OCI-M2 (cell line): Measurements from ENCODE around the gene ONECUT3.
A peak's percentile ranks its signal among the peaks of the same experiment; 100 is the strongest.
"Not testable (repeated sequence)": the region's sequence is repeated elsewhere in the genome, so short reads cannot be mapped to it uniquely, and the experiment has no call there.

Experiments
- DNase-seq: peaks from one replicate; lab custom pipeline; 2025; ENCODE audit not compliant: unreplicated experiment; lab: John Stamatoyannopoulos, UW

Gene ONECUT3

DNA sequence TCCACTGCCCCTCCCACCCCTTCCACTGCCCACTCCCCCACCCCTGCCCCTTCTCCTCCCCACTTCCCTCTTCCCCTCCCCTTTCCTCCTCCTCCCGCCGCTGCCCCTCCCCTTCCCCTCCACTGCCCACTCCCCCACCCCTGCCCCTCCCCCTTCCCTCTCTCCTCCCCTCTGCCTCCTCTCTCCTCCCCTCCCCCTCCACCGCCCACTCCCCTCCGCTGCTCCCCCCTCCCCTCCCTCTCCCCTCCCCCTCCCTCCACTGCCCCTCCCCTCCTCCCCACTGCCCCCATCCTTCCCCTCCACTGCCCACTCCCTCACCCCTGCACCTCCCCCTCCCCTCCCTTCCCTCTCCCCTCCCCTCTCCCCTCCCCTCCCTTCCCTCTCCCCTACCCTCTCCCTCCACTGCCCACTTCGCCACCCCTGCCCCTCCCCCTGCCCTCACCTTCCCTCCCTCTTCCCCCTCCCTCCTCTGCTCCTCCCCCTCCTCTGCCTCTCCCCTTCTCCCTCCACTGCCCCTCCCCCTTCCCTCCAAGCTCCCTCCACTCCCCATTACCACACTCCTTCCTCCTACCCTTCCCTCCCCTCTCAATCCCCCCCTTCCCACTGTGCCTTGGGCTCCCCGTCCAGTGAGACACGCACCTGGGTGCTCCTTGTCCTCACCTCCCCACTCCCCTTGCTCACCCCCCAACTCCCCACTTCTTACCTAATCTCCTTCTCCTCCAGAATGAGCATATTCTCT is 36.9 kb downstream of the ONECUT3 start:
- no peak for DNase-seq

DNA sequence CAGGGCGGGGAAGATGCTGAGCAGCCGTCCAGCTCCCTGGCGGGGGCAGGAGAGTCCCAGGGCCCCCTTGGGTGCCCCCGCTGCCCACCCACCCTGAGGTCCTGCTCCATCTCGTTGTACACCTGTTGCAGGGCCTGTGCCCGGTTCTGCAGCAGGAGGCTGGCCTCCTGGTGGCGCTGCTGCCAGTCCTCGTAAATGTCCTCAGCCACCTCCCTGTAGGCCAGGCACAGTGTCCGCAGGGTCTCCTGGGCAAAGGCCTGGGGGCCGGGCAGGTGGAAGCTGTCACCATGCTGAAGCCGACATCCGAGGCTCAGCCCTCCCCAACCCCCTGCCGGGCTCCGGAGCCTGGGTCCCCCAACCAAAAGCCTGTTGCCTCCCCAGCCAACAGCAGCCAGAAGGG is 38.6 kb downstream of the ONECUT3 start:
- DNase-seq: no peak

DNA sequence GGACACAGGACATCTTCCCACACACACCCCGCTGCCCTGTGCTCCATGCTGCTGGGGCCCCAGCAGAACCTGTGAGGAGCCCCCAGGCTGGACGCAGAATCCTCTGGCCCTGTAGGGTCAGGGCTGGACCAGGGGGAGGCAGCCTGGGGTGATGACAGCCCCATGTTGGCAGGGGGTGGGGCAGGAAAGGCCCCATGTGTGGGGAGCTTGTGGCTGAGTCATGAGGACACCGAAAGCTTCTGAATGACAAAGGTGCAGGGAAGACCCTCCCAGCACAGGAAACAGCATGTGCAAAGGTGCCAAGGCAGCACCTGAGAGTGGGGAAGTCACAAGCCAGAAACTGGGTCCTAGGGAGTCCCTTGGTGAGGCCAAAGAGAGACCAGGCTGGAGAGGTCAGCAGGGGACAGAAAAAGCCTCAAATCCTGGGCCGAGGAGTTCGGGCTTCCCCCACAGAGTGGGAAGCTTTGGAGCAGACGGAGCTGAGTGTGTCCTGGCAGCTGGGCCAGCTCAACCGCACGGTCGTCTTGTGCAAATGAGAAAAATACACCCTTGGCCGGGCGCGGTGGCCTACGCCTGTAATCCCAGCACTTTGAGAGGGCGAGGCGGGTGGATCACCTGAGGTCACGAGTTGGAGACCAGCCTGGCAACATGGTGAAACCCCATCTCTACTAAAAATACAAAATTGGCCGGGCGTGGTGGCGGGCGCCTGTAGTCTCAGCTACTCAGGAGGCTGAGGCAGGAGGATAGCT is 41.3 kb downstream of the ONECUT3 start:
- no peak for DNase-seq

DNA sequence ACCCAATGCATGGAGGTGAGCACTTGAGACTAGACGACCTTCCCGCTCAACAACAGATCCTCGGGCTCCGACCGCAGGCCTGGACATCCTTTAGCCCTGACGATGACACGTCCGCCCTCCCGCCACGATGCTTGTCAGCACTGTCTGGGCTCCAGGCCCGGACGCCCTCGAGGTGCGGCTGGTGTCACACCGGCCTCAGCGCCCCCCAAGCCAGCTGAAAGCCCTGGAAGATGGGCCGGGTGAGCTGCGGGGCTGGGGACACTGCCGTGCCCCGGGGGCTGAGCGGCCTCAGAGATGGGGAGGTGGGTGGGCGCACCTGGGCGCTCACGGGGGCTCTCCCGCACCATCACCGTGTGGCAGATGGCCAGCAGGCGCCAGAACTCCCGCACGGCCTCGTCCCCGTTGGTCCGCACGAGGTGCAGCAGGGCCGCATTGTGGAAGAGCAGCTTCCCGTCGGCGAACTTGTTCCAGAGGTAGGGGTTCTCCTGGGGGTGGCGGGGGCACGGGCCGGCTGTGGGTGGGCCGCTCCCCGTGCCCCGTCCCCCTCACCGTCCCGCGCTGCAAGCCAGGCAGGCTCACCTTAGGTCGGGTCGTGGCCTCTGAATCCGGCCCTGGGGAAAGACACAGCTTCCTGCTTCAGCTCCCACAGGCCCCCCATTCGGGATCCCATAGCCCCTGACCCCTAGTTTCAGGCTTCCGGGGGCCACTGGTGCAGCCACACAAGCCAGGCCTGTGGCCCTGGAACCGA is 43.3 kb downstream of the ONECUT3 start:
- DNase-seq: no peak

- not testable (repeated sequence) for DNase-seq
Observed at GRCh38 chr19:1797313-1797712, 44.0 kb downstream of the ONECUT3 start.

DNA sequence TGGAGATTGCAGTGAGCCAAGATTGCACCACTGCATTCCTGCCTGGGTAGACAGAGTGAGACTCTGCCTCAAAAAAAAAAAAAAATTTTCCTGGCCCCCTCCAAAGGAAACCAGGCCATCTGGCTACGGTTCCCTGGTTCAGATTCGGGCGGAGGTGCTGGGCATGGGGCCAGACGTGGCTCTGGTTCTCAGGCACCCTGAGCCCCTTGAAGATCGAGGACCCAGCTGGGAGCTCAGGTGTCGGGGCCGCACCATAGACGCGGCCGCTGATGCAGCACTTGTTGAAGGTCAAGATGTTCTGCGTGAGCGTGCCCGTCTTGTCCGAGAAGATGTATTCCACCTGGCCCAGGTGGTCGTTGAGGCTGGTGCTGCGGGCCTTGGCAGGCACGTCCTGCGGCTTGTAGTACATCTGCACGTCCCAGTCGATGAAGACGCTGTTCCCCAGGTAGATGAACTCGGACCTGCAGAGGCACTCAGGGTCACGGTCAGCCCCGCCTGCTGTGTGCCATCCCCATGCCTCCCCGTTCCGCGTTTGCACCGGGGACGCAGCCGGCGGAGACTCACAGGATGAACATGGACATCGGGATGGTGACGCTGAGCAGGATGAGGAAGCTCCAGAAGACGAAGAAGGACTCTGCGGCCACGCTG is 46.5 kb downstream of the ONECUT3 start:
- no peak for DNase-seq

GRCh38 chr19:1804858-1805257 is 51.6 kb downstream of the ONECUT3 start:
- no peak for DNase-seq

DNA sequence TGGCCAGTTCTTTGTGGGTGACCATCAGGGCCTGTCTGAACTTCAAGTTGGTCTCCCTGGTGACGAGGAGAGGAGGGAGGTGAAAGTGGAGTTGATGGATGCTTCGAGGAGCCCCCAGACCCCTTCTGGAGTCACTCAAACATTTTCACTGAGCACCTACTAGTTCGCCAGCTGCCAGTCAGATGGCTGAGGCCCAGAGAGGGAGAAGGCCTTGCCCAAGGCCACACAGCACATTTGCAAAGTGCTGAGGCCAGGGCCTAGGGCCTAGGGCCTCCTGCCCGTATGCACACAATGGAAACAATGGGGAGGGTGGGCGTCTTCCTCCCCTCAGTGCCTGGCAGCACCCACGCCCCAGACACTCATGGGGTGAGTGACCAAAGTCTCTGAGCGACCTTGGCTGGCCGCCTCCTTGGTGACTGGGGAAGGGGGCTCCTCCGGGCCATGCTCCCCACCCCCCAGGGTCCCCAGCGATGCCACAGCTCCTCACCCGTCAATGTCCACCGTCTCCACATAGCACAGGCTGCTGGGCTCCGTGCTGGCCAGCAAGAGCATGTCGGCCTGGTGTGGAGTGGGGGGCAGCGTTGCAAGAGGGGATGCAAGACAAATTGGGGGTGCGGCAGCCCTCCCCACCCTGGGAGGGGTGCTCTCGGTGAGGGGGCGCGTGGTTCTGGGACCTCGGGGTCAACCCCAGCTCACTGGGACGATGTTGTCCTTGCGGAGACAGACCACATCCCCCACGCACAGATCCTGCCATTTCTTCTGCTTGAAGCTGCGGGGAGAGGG is 52.3 kb downstream of the ONECUT3 start:
- no peak for DNase-seq

DNA sequence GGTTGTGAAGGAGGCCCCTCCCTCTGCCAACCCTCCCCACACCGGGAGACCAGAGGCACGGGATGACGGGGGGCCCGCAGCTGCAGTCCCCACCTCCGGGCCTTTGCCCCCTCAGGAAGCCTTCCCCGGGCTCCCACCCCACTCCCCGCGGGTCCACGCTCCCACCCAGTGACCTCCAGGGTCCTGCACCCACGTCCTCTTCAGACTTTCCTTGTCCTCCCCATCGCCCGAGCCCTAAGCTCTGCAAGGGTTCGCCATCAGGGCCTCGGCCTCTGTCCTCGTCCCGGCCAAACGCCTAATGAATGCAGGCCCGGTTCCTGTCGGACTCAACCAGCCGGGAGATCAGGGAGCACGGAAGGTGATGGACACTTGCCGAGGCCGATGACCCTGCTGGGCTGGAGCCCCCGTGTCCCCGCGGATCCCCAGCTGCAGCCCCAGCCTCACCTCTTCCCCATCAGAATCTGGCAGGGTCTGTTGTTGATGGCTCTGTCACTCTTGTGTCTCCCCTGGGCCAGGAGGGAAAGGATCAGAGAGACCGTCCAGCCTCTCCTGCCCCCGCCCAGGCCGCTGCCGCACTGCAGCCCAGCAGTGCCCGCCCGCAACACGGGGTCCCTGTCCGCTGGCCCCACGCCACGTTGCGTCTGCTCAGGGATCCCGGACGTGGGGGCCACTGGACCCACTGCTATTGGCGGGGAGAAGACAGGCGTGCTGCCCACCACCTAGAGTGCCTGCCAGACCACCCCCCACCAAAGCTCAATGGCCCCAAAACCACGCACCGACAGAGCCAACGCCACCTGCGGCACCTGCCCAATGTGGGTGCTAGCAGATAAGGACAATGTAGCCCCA is 53.1 kb downstream of the ONECUT3 start:
- DNase-seq: no peak

- no peak for DNase-seq
Observed at GRCh38 chr19:1807030-1807694, 53.9 kb downstream of the ONECUT3 start.

DNA sequence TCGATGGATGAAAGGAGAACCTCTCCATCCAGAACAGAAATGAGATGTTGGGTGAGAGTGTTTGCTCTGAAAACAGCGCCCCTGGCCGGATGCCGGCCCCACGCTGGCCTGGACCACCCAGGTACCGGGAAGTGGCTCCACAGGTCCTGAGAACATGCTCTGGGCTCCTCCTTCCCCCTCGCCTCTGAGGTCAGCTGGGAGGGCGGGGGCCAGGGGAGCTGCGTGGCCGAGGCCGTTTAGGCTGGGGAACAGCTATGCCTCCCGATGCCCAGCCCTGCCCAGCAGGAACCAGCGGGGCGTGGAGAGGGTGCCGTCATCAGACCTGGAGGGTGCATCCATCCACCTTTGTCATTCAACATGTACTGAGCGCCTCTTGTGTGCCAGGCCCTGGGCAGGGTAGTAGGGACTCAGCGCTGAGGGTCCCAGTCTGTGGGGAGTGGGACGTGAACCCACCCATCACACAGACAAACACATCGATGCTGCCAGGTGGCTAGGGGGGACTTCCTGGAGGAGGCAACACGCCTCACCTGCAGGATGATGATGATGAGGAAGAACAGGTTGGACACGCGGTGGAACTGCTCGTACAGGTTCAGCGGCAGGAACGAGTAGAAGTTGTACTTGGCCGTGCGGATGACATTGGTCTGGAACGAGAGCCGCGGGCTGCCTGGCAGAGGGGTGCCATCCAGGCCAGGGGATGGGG is 54.5 kb downstream of the ONECUT3 start:
- no peak for DNase-seq

- DNase-seq: no peak
Observed at GRCh38 chr19:1808395-1808731, 55.1 kb downstream of the ONECUT3 start.

GRCh38 chr19:1809678-1810077 is 56.4 kb downstream of the ONECUT3 start:
- no peak for DNase-seq

- no peak for DNase-seq
Observed at GRCh38 chr19:1810439-1811160, 57.3 kb downstream of the ONECUT3 start.

DNA sequence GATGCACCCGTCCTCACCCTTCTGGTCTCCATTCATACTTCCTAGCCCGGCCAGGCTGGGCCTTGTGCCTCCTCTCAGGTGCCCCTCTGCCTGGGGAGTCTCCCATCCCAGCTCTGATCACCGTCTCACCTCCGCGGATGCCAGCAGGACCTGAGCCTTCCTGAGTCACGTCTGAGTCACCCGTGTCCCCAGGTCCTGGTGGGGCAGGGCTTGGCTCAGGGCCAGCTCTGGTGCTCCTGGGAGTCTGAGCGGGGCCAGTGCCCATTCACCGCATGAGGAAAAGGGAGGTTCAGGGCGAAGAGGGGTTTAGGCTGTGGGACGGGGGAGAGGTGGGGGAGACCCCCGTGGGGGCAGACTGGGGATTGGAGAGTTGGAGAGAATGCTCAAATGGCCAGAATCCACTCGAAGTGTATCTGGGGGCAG is 58.2 kb downstream of the ONECUT3 start:
- no peak for DNase-seq

DNA sequence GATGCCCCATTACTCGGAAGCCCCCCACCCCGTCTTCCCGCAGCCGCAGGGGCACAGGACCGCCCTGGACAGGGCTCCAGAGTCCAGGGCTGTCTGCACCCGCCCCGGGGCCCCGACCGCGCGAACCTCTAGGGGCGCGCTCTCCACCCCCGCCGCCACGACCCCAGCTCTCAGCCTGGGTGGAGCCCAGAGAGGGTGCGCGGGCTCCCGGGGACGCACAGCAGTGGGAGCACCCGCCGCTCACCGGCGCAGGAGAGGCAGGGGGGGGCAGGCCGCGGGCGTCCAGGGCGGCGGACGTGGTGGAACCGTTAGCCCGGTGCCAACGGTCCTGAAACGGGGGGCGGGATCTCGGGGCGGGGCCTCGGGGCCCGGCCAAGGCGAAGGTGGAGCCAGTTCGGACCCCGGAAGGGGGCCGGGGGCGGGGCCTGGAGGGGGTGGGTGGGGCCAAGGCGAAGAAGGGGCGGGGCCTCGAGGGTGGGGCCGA is 58.7 kb downstream of the ONECUT3 start, which contains the start of gene ATP8B3:
ATP8B3 (minus strand) TSS at position 335 of the 484 bp plus-strand sequence. CDS start 540 bp downstream, outside the sequence.
- DNase-seq: no peak

DNA sequence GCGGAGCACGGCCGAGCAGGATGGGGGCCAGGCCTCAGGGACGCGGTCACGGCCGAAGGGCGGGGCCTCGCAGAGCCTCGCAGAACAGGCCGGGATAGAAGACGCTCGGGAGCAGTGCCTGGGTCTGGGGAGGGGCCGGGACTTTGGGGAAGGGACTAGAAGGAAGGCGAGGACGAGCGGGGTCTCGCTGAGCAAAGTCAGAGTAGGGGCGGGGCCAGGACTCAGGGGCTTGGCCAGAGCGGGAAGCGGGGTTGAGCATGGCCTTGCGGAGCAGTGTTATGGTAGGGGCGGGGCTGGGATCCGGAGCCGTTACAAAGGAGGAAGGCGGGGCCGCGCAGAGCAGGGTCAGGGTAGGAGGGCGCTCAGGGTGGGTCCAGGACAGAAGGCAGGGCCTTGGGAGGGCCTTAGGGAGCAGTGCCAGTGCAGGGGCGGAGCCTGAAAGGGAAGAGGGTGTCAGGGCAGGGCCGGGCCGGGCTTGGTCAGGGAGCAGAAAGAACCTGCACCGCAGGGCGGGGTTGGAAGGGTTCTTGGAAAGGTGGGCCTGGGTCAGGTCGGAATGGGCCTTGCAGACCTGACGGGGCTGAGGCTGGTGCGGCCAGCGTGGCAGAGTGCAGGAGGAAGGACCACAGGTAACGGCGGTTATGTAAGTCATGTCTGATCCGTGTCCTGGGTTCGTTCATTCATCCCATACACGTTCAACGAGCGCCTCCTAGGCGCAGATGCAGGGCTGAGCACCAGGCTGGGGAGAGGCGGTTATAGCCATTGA is 59.3 kb downstream of the ONECUT3 start:
- peak; percentile 79 for DNase-seq
